Stimulated activated CD4-positive, alpha-beta T cell treated with anti-CD3 and anti-CD28 coated beads, Interleukin-4, amount 100 ng/mL, for 1 hour (primary cell): ENCODE results near the gene F2RL2.

ENCODE experiments used
- DNase-seq: peaks from one replicate; pipeline ENCODE4 v3.0.0-alpha.2; 2020

The F2RL2 gene

GRCh38 chr5:76622973-76623596 is at the start of gene F2RL2:
Gene F2RL2 (minus strand): TSS chr5:76623403. CDS start chr5:76623230, 173 bp downstream.
- DNase-seq: no peak

- no peak for DNase-seq
Measured at GRCh38 chr5:76672242-76672641, 49.0 kb upstream of the F2RL2 start.

- DNase-seq: no peak
Measured at GRCh38 chr5:76670508-76670907, 47.3 kb upstream of the F2RL2 start.

GRCh38 chr5:76669245-76669644 is 46.0 kb upstream of the F2RL2 start:
- no peak for DNase-seq

GRCh38 chr5:76667495-76667894 is 44.3 kb upstream of the F2RL2 start:
- DNase-seq: no peak

- DNase-seq: no peak
Measured at GRCh38 chr5:76664079-76664478, 40.9 kb upstream of the F2RL2 start.

- no peak for DNase-seq
Measured at GRCh38 chr5:76663573-76663972, 40.4 kb upstream of the F2RL2 start.

GRCh38 chr5:76662521-76662920 is 39.3 kb upstream of the F2RL2 start:
- no peak for DNase-seq

GRCh38 chr5:76660360-76660759 is 37.2 kb upstream of the F2RL2 start:
- DNase-seq: no peak

- DNase-seq: no peak
Measured at GRCh38 chr5:76657683-76658311, 34.6 kb upstream of the F2RL2 start.

- no peak for DNase-seq
Measured at GRCh38 chr5:76657091-76657490, 33.9 kb upstream of the F2RL2 start.

- DNase-seq: no peak
Measured at GRCh38 chr5:76652809-76653414, 29.7 kb upstream of the F2RL2 start.

- no peak for DNase-seq
Measured at GRCh38 chr5:76649140-76649539, 25.9 kb upstream of the F2RL2 start.

GRCh38 chr5:76643371-76643770 is 20.2 kb upstream of the F2RL2 start:
- no peak for DNase-seq

GRCh38 chr5:76642390-76643040 is 19.3 kb upstream of the F2RL2 start:
- DNase-seq: no peak

GRCh38 chr5:76641514-76642120 is 18.4 kb upstream of the F2RL2 start:
- DNase-seq: peak; percentile 55

GRCh38 chr5:76638479-76638878 is 15.3 kb upstream of the F2RL2 start:
- DNase-seq: no peak

- DNase-seq: no peak
Measured at GRCh38 chr5:76637490-76637889, 14.3 kb upstream of the F2RL2 start.

GRCh38 chr5:76634661-76635060 is 11.5 kb upstream of the F2RL2 start:
- no peak for DNase-seq

- DNase-seq: no peak
Measured at GRCh38 chr5:76626738-76627137, 3.5 kb upstream of the F2RL2 start.

GRCh38 chr5:76625087-76625815 is 2.0 kb upstream of the F2RL2 start:
- no peak for DNase-seq

GRCh38 chr5:76622076-76622475 is 1.1 kb downstream of the F2RL2 start:
- no peak for DNase-seq

- DNase-seq: no peak
Measured at GRCh38 chr5:76620166-76620565, 3.0 kb downstream of the F2RL2 start.
